Esophagus muscularis mucosa (tissue), 4 donors: ENCODE data around the gene RFTN1. TPM values are rescaled to one million over a fixed set of nuclear protein-coding genes. Genes with fewer than 3 reads are reported as not detected.

ENCODE experiments used
- DNase-seq: peaks from one replicate; pipeline ENCODE4 v3.0.0-alpha.2; 2017; ENCODE audit errors: extremely low spot score
- H3K27ac ChIP-seq, 4 donors: fragments of 200-600 bp; sonication (generic); replicated peaks in 1 of 4; 1 replicate in 3 of 4; 2 replicates in 1 of 4; pipeline ENCODE4 v1.5.1; 2016 to 2019; ENCODE audit warnings: mild to moderate bottlenecking in 1 of 4
- H3K27me3 ChIP-seq, 4 donors: fragments of 200-600 bp; sonication (generic); one replicate each; pipeline versions ENCODE4 v1.5.1 to v1.6.0; 2016 to 2019
- H3K36me3 ChIP-seq, 4 donors: fragments of 200-600 bp; sonication (generic); one replicate each; pipeline ENCODE4 v1.5.1; 2016 to 2019
- H3K4me1 ChIP-seq, 4 donors: fragments of 200-600 bp; sonication (generic); one replicate each; pipeline ENCODE4 v1.5.1; 2016 to 2019
- H3K4me3 ChIP-seq, 4 donors: fragments of 200-600 bp; sonication (generic); 1 replicate in 2 of 4; 2 replicates in 2 of 4; pipeline ENCODE4 v1.5.1; 2016 to 2019; ENCODE audit warnings: mild to moderate bottlenecking in 4 of 4, moderate library complexity in 1 of 4
- H3K9me3 ChIP-seq, 4 donors: fragments of 200-600 bp; sonication (generic); 1 replicate in 3 of 4; 2 replicates in 1 of 4; pipeline ENCODE4 v1.5.1; 2016 to 2019
- EP300 ChIP-seq: sonication (generic); formaldehyde crosslinking; IDR thresholded peaks from one replicate; pipeline ENCODE4 v1.6.1; 2017; ENCODE audit warnings: antibody characterized with exemption
- POLR2A ChIP-seq: fragments of 450-650 bp; IDR thresholded peaks from one replicate; pipeline ENCODE4 v1.6.1; 2017; ENCODE audit warnings: antibody characterized with exemption, moderate library complexity, mild to moderate bottlenecking, low read depth
- POLR2AphosphoS5 ChIP-seq, 2 donors: sonication (generic); formaldehyde crosslinking; IDR thresholded peaks; one replicate each; pipeline ENCODE4 v1.6.1; 2017; ENCODE audit warnings: antibody characterized with exemption in 2 of 2
- WGBS: methylation state at CpG from one replicate; pipeline ENCODE4 v1.1.5; 2018; 5-methylcytosine and 5-hydroxymethylcytosine counted together
- intact Hi-C: fragments of 100-400 bp; cut with DNase I; formaldehyde crosslinking; loops from one replicate; pipeline ENCODE4 v1.15.1; 2023
- total RNA-seq, 4 donors: library from RNA; depleted of rRNA; stranded (reverse); fragments of >200 nt; gene quantifications; one replicate each; pipeline versions ENCODE4 v1.1.0 to v1.2.1, GENCODE V29; 2016
- TF ChIP-seq, protein P1 (sequence below), 3 experiments: fragments of 200-600 bp in 2 of 3; fragments of 450-650 bp in 1 of 3; sonication (generic) in 2 of 3; IDR thresholded peaks; one replicate each; pipeline ENCODE4 v1.5.1; 2017 to 2019; ENCODE audit warnings: antibody characterized with exemption in 3 of 3, mild to moderate bottlenecking in 2 of 3, moderate library complexity in 1 of 3

The RFTN1 gene
- total RNA-seq, 4 donors from 2014 or later = 79.7 to 142 (median 104) TPM

DNA sequence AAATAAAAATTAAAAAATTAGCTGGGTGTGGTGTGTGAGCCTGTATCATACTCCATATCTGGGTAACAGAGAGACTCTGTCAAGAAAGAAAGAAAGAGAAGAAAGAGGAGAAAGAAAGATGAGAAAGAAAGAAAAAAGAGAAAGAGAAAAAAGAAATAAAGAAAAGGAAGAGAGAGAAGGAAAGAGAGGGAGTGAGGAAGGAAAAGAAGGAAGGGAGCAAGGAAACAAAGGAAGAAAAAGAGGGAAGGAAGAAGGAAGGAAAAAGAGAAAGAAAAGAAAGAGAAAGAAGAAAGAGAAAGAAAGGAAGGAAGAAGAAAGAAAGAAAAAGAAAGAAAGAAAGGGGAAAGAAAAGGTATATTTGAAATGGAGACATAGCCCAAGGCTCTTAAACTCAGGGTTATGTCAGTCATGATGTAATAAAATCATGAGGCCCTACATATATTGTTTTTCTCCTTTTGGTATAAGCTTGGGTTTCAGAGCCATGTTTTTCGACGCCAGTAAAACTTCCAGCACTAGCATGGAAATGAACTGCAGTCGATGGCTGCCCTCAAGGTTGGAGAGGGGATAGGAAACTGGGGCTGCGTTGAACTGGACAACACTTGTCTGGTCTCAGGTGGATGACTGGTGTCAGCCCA, 38.0 kb upstream of the RFTN1 start:
- TF ChIP-seq POLR2A (no peak), POLR2AphosphoS5 (IDR thresholded peaks at IDR 0.05) (no peak)
- TF ChIP-seq, protein P1, sequence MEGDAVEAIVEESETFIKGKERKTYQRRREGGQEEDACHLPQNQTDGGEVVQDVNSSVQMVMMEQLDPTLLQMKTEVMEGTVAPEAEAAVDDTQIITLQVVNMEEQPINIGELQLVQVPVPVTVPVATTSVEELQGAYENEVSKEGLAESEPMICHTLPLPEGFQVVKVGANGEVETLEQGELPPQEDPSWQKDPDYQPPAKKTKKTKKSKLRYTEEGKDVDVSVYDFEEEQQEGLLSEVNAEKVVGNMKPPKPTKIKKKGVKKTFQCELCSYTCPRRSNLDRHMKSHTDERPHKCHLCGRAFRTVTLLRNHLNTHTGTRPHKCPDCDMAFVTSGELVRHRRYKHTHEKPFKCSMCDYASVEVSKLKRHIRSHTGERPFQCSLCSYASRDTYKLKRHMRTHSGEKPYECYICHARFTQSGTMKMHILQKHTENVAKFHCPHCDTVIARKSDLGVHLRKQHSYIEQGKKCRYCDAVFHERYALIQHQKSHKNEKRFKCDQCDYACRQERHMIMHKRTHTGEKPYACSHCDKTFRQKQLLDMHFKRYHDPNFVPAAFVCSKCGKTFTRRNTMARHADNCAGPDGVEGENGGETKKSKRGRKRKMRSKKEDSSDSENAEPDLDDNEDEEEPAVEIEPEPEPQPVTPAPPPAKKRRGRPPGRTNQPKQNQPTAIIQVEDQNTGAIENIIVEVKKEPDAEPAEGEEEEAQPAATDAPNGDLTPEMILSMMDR (IDR thresholded peaks at IDR 0.05) = no peak
- Histone ChIP-seq H3K36me3 (no peaks in the 10 kb centered on the region), H3K4me3 (no peak overlapping the region), H3K4me1 (peaks cover 9 to 14% (median 11%) of the 10 kb centered on the region in 4 donors), H3K9me3 (no peaks in the 10 kb centered on the region), H3K27ac (no peak overlapping the region), H3K27me3 (no peaks in the 10 kb centered on the region)
- 94% methylated on average over 4 of the region's 4 CpGs for WGBS
- intact Hi-C loops = loop anchor here (2.0 kb wide), 1 partner anchor 263 kb away; no protein-coding TSS in a partner anchor
- DNase-seq = peak; percentile 57

DNA sequence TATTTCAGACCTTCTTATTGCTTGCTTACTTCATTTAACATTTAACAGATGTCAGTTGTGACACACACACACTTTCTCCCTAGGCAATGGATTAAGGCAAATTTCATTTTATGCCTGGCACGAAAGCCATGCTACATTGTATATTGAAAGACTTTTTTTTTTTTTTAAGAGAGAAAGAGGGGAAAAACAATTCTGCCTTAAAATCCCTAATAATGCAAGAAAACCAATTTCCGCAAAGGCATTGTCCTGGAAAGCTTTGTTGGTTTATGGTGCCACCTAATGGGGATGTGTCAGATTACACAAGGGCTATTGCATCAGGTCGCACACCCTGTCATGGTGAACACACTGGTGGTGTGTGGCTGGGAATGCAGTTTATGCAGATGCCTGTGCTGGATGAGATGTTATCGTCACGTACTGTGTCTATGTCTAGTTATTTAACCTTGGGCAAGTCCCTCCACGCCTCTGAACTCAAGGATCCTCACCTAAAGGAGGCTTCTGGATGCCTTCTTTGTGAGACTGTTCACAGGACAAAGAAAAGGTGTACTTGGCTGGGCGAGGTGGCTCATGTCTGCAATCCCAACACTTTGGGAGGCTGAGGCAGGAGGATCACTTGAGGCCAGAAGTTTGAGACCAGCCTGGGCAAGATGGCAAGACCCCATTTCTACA, 37.3 kb upstream of the RFTN1 start:
- Histone ChIP-seq H3K4me3 (peak overlapping the region; percentile 12 to 36 (median 20)), H3K9me3 (no peaks in the 10 kb centered on the region), H3K27ac (no peak overlapping the region), H3K36me3 (no peaks in the 10 kb centered on the region), H3K4me1 (peaks cover 9 to 14% (median 11%) of the 10 kb centered on the region in 4 donors), H3K27me3 (no peaks in the 10 kb centered on the region)
- 13% methylated on average over 7 of the region's 7 CpGs for WGBS
- intact Hi-C loops = loop anchor here (1.0 to 2.0 kb wide), 2 partner anchors 262 to 282 kb away; no protein-coding TSS in a partner anchor
- TF ChIP-seq, protein P1 (IDR thresholded peaks at IDR 0.05) = peak; percentile 82 to 94 (median 91)
- TF ChIP-seq POLR2AphosphoS5 (IDR thresholded peaks at IDR 0.05) (peak in 1 of 2 donors; percentile 27), EP300 (no peak)
- DNase-seq = peak; percentile 93

GRCh38 chr3:16550305-16550675, 36.8 kb upstream of the RFTN1 start:
- H3K27me3 ChIP-seq = no peaks in the 10 kb centered on the region
- peak; percentile 62 for DNase-seq
- intact Hi-C loops = loop anchor here (1.0 to 2.0 kb wide), 2 partner anchors 261 to 281 kb away; no protein-coding TSS in a partner anchor
- H3K36me3 ChIP-seq = no peaks in the 10 kb centered on the region
- H3K27ac ChIP-seq = no peak overlapping the region
- no peaks in the 10 kb centered on the region for H3K9me3 ChIP-seq
- WGBS = 26% methylated on average over 4 of the region's 4 CpGs
- TF ChIP-seq, protein P1 (IDR thresholded peaks at IDR 0.05) = no peak
- no peak for TF ChIP-seq POLR2A
- no peak for TF ChIP-seq EP300
- no peak for TF ChIP-seq POLR2AphosphoS5 (IDR thresholded peaks at IDR 0.05)
- peaks cover 9 to 14% (median 11%) of the 10 kb centered on the region in 4 donors for H3K4me1 ChIP-seq
- peak overlapping the region; percentile 12 to 36 (median 20) for H3K4me3 ChIP-seq

GRCh38 chr3:16548721-16549120, 35.2 kb upstream of the RFTN1 start:
- H3K27ac ChIP-seq = no peak overlapping the region
- intact Hi-C loops = no loop called here

More at GRCh38 chr3:16548721-16549120, 35.2 kb upstream of the RFTN1 start:
- H3K4me1 ChIP-seq = peaks cover 9 to 19% (median 14%) of the 10 kb centered on the region in 4 donors
- peak; percentile 24 for DNase-seq
- H3K9me3 ChIP-seq = no peaks in the 10 kb centered on the region
- TF ChIP-seq, protein P1 (IDR thresholded peaks at IDR 0.05) = no peak
- TF ChIP-seq POLR2AphosphoS5 (IDR thresholded peaks at IDR 0.05) (no peak), EP300 (no peak), POLR2A (no peak)
- 89% methylated on average over 4 of the region's 4 CpGs for WGBS
- H3K27me3 ChIP-seq = no peaks in the 10 kb centered on the region
- H3K36me3 ChIP-seq = no peaks in the 10 kb centered on the region
- no peak overlapping the region for H3K4me3 ChIP-seq
